Measurements from ENCODE around the gene AUTS2.

Gene AUTS2

GRCh38 chr7:69799990-69800389 lies 201.7 kb downstream of the AUTS2 start:
- DNase-seq (ENCODE audit: low spot score) = no peak

GRCh38 chr7:69800495-69800894 lies 202.2 kb downstream of the AUTS2 start:
- TF ChIP-seq, protein P1, sequence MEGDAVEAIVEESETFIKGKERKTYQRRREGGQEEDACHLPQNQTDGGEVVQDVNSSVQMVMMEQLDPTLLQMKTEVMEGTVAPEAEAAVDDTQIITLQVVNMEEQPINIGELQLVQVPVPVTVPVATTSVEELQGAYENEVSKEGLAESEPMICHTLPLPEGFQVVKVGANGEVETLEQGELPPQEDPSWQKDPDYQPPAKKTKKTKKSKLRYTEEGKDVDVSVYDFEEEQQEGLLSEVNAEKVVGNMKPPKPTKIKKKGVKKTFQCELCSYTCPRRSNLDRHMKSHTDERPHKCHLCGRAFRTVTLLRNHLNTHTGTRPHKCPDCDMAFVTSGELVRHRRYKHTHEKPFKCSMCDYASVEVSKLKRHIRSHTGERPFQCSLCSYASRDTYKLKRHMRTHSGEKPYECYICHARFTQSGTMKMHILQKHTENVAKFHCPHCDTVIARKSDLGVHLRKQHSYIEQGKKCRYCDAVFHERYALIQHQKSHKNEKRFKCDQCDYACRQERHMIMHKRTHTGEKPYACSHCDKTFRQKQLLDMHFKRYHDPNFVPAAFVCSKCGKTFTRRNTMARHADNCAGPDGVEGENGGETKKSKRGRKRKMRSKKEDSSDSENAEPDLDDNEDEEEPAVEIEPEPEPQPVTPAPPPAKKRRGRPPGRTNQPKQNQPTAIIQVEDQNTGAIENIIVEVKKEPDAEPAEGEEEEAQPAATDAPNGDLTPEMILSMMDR (IDR thresholded peaks at IDR 0.05; ENCODE audit: extremely low read depth, missing control alignments) = no peak
- DNase-seq (ENCODE audit: low spot score) = no peak

More at GRCh38 chr7:69799990-69800389, 201.7 kb downstream of the AUTS2 start:
- TF ChIP-seq, protein P1 (IDR thresholded peaks at IDR 0.05; ENCODE audit: extremely low read depth, missing control alignments) = no peak

DNA sequence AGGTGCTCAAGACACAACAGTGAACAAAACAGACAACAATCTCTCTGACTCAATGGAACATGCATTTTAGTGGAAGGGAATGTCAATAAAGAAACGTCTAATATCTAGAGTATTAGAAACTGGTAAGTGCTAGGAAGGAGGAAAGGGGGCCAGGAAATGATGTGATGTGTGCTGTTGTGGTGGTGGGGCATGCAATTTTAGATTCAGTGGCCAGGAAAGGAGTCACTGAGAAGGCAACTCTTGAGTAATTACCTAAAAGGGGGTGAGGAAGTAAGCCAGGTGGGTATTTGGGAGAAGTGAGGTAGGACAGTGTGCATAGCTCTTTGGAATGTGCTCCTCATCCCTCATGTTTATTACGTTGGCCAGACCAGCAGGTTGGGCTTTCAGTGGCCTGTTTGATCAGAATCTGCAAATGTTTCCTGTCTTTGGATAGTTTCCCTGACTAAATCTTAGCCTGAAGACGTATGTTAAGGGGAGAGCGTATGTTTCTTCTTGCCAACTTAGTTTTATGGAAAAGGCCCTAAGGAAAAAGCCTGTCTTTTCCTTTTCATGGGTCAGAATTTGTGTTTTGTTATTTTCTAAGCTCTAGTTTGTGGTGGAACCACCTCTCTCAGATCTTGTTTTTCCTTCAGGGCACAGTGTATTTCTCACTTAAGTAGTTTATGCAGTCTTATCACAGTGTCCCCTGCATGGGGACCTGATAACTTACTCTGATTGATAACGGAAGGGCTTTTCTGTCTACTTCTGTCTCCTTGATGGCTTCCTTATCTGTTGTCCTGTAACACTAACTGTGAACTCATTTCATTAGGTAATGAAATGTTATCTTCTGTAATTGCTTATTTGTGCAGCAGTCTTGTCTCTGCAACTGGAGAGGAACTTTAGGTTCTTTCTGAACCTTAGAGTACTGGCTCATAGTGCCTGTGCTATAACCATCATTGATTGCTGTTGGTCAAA lies 203.7 kb downstream of the AUTS2 start:
- no peak for DNase-seq (ENCODE audit: low spot score)
- TF ChIP-seq, protein P1 (IDR thresholded peaks at IDR 0.05; ENCODE audit: extremely low read depth, missing control alignments) = no peak

- TF ChIP-seq, protein P1 (IDR thresholded peaks at IDR 0.05; ENCODE audit: extremely low read depth, missing control alignments) = no peak
- peak; percentile 72 for DNase-seq (ENCODE audit: low spot score)
Observed at GRCh38 chr7:69803699-69804516, 205.6 kb downstream of the AUTS2 start.

DNA sequence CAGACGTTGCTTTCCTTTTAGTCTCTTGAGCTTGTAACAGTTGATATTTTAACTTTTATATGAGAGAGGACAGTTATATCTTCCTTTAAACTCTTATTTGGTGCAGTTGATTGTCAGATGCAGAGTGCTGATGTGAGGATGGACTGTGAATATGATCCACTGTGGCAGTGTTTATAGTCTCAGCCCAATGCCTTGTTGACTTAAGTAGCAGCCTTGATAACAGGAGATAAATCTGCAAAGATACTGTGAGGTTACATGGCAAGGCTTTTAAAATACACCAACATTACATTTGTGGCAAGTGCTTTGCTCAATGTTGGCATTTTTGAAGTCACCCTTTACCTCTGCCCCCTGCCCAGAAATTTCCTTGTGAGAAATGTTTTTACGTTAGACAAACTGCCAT lies 206.7 kb downstream of the AUTS2 start:
- DNase-seq (ENCODE audit: low spot score) = no peak
- TF ChIP-seq, protein P1 (IDR thresholded peaks at IDR 0.05; ENCODE audit: extremely low read depth, missing control alignments) = no peak

- TF ChIP-seq, protein P1 (IDR thresholded peaks at IDR 0.05; ENCODE audit: extremely low read depth, missing control alignments) = no peak
- DNase-seq (ENCODE audit: low spot score) = no peak
Observed at GRCh38 chr7:69808391-69808790, 210.1 kb downstream of the AUTS2 start.
